ENCODE data around the gene FNTB. TPM values are rescaled to one million over a fixed set of nuclear protein-coding genes. Genes with fewer than 3 reads are reported as not detected.
A peak's percentile ranks its signal among the peaks of the same experiment; 100 is the strongest.

Gene FNTB
- total RNA-seq, 5 donors from 2014 or later (not counting 1 experiment from before 2014, with no cell fraction given), result 9.6 to 14.2 (median 10.4) TPM

- POLR2A ChIA-PET, result no interaction called here
- no peaks in the 10 kb centered on the region for H3K9me3 ChIP-seq
- H3K27ac Mint-ChIP-seq, result peak overlapping the region; percentile 19 to 57
- H3K4me1 Mint-ChIP-seq, result peaks cover 2 to 7% (median 3%) of the 10 kb centered on the region in 3 donors
- no CpG with 5 or more reads among the region's 3 CpGs for WGBS (ENCODE audit: insufficient coverage)
- CTCF ChIA-PET, result interaction anchor here in 1 of 2 donors (0.6 kb wide), 1 partner anchor 1656 kb away, joined by 5 read pairs; no protein-coding TSS in a partner anchor
- H3K36me3 ChIP-seq (ENCODE audit: control insufficient read depth in 2 of 2, extremely low read depth in 1 of 2, insufficient read depth in 1 of 2, low read length in 1 of 2), result peaks cover 13 to 20% of the 10 kb centered on the region in 2 donors
- DNase-seq, result no peak
- no peaks in the 10 kb centered on the region for H3K27me3 Mint-ChIP-seq
- H3K4me1 ChIP-seq (ENCODE audit: control insufficient read depth in 1 of 2, extremely low read depth in 1 of 2, insufficient read depth in 2 of 2, low read length in 2 of 2), result no peaks in the 10 kb centered on the region
- H3K27me3 ChIP-seq (replicated peaks in 1 of 2; ENCODE audit: control insufficient read depth in 2 of 2, extremely low read depth in 1 of 2, insufficient read depth in 2 of 2, low read length in 1 of 2), result no peaks in the 10 kb centered on the region
- peaks cover 23% of the 10 kb centered on the region for H3K36me3 Mint-ChIP-seq
- H3K4me3 Mint-ChIP-seq, result no peak overlapping the region
- ATAC-seq (replicated peaks in 1 of 4), result no peak
- no peak overlapping the region for H3K4me3 ChIP-seq (ENCODE audit: control insufficient read depth in 1 of 2, extremely low read depth in 1 of 2, low read length in 1 of 2)
- H3K27ac ChIP-seq (ENCODE audit: low read length), result no peak overlapping the region
- H3K9me3 Mint-ChIP-seq, result no peaks in the 10 kb centered on the region
These were observed 66.8 kb downstream of the FNTB start for GRCh38 chr14:65053466-65053865.

- Mint-ChIP-seq H3K27ac (peak overlapping the region in 1 of 2 donors; percentile 56), H3K36me3 (peaks cover 26% of the 10 kb centered on the region), H3K9me3 (no peaks in the 10 kb centered on the region), H3K4me3 (no peak overlapping the region), H3K4me1 (peaks cover 2 to 7% (median 2%) of the 10 kb centered on the region in 3 donors), H3K27me3 (no peaks in the 10 kb centered on the region)
- 90% methylated on average over 20 of the region's 23 CpGs for WGBS (ENCODE audit: insufficient coverage)
- Histone ChIP-seq H3K4me3 (ENCODE audit: control insufficient read depth in 1 of 2, extremely low read depth in 1 of 2, low read length in 1 of 2) (no peak overlapping the region), H3K9me3 (no peaks in the 10 kb centered on the region), H3K4me1 (ENCODE audit: control insufficient read depth in 1 of 2, extremely low read depth in 1 of 2, insufficient read depth in 2 of 2, low read length in 2 of 2) (no peaks in the 10 kb centered on the region), H3K27ac (ENCODE audit: low read length) (no peak overlapping the region), H3K36me3 (ENCODE audit: control insufficient read depth in 2 of 2, extremely low read depth in 1 of 2, insufficient read depth in 1 of 2, low read length in 1 of 2) (peaks cover 9 to 16% of the 10 kb centered on the region in 2 donors), H3K27me3 (replicated peaks in 1 of 2; ENCODE audit: control insufficient read depth in 2 of 2, extremely low read depth in 1 of 2, insufficient read depth in 2 of 2, low read length in 1 of 2) (no peaks in the 10 kb centered on the region)
- ATAC-seq (replicated peaks in 1 of 4), result peak in 1 of 4 experiments; percentile 19
- POLR2A ChIA-PET, result interaction anchor here in 1 of 2 donors (0.6 kb wide), 1 partner anchor 53 kb away, joined by 5 read pairs; no protein-coding TSS in a partner anchor
- CTCF ChIA-PET, result no interaction called here
- peak in 1 of 35 experiments; percentile 19 for DNase-seq
These were observed 67.9 kb downstream of the FNTB start for GRCh38 chr14:65054471-65055085.

- peaks cover 43% of the 10 kb centered on the region for H3K36me3 Mint-ChIP-seq
- H3K4me1 Mint-ChIP-seq, result peaks cover 2% of the 10 kb centered on the region in 3 donors
- no peak for ATAC-seq (replicated peaks in 1 of 4)
- no peaks in the 10 kb centered on the region for H3K27me3 Mint-ChIP-seq
- no peak for DNase-seq
- no peak overlapping the region for H3K4me3 ChIP-seq (ENCODE audit: control insufficient read depth in 1 of 2, extremely low read depth in 1 of 2, low read length in 1 of 2)
- H3K4me1 ChIP-seq (ENCODE audit: control insufficient read depth in 1 of 2, extremely low read depth in 1 of 2, insufficient read depth in 2 of 2, low read length in 2 of 2), result no peaks in the 10 kb centered on the region
- peak overlapping the region; percentile 49 to 59 for H3K27ac Mint-ChIP-seq
- H3K4me3 Mint-ChIP-seq, result no peak overlapping the region
- no peaks in the 10 kb centered on the region for H3K27me3 ChIP-seq (replicated peaks in 1 of 2; ENCODE audit: control insufficient read depth in 2 of 2, extremely low read depth in 1 of 2, insufficient read depth in 2 of 2, low read length in 1 of 2)
- POLR2A ChIA-PET, result no interaction called here
- no peaks in the 10 kb centered on the region for H3K9me3 Mint-ChIP-seq
- CTCF ChIA-PET, result no interaction called here
- no peak overlapping the region for H3K27ac ChIP-seq (ENCODE audit: low read length)
- peaks cover 21 to 30% of the 10 kb centered on the region in 2 donors for H3K36me3 ChIP-seq (ENCODE audit: control insufficient read depth in 2 of 2, extremely low read depth in 1 of 2, insufficient read depth in 1 of 2, low read length in 1 of 2)
- no peaks in the 10 kb centered on the region for H3K9me3 ChIP-seq
These were observed 71.0 kb downstream of the FNTB start for GRCh38 chr14:65057695-65058094.

- no peaks in the 10 kb centered on the region for H3K4me1 ChIP-seq (ENCODE audit: control insufficient read depth in 1 of 2, extremely low read depth in 1 of 2, insufficient read depth in 2 of 2, low read length in 2 of 2)
- no peaks in the 10 kb centered on the region for H3K9me3 Mint-ChIP-seq
- H3K27me3 Mint-ChIP-seq, result no peaks in the 10 kb centered on the region
- DNase-seq (no peak), ATAC-seq (replicated peaks in 1 of 4) (no peak)
- H3K4me3 ChIP-seq (ENCODE audit: control insufficient read depth in 1 of 2, extremely low read depth in 1 of 2, low read length in 1 of 2), result no peak overlapping the region
- H3K27ac Mint-ChIP-seq, result peak overlapping the region in 1 of 2 donors; percentile 11
- peaks cover 21 to 46% of the 10 kb centered on the region in 2 donors for H3K36me3 ChIP-seq (ENCODE audit: control insufficient read depth in 2 of 2, extremely low read depth in 1 of 2, insufficient read depth in 1 of 2, low read length in 1 of 2)
- no peak overlapping the region for H3K27ac ChIP-seq (ENCODE audit: low read length)
- ChIA-PET CTCF (interaction anchor here in 1 of 2 donors (0.5 kb wide), 1 partner anchor 380 kb away, joined by 3 read pairs; no protein-coding TSS in a partner anchor), POLR2A (interaction anchor here (0.5 to 0.6 kb wide), 4 partner anchors 31 to 278 kb away, joined by 3 to 5 read pairs (median 3); no protein-coding TSS in a partner anchor)
- no peaks in the 10 kb centered on the region for H3K27me3 ChIP-seq (replicated peaks in 1 of 2; ENCODE audit: control insufficient read depth in 2 of 2, extremely low read depth in 1 of 2, insufficient read depth in 2 of 2, low read length in 1 of 2)
- H3K36me3 Mint-ChIP-seq, result peaks cover 63% of the 10 kb centered on the region
- H3K9me3 ChIP-seq, result no peaks in the 10 kb centered on the region
- H3K4me1 Mint-ChIP-seq, result peaks cover 0 to 2% (median 0%) of the 10 kb centered on the region in 3 donors
- 94% methylated on average over 7 of the region's 16 CpGs for WGBS (ENCODE audit: insufficient coverage)
- no peak overlapping the region for H3K4me3 Mint-ChIP-seq
These were observed 75.7 kb downstream of the FNTB start for GRCh38 chr14:65062096-65063075.

- peaks cover 26 to 55% of the 10 kb centered on the region in 2 donors for H3K36me3 ChIP-seq (ENCODE audit: control insufficient read depth in 2 of 2, extremely low read depth in 1 of 2, insufficient read depth in 1 of 2, low read length in 1 of 2)
- ATAC-seq (replicated peaks in 1 of 4) (no peak), DNase-seq (no peak)
- H3K9me3 ChIP-seq, result no peaks in the 10 kb centered on the region
- H3K27ac ChIP-seq (ENCODE audit: low read length), result no peak overlapping the region
- Mint-ChIP-seq H3K4me1 (no peaks in the 10 kb centered on the region), H3K27me3 (no peaks in the 10 kb centered on the region), H3K36me3 (peaks cover 80% of the 10 kb centered on the region), H3K4me3 (no peak overlapping the region), H3K27ac (no peak overlapping the region), H3K9me3 (no peaks in the 10 kb centered on the region)
- no peaks in the 10 kb centered on the region for H3K27me3 ChIP-seq (replicated peaks in 1 of 2; ENCODE audit: control insufficient read depth in 2 of 2, extremely low read depth in 1 of 2, insufficient read depth in 2 of 2, low read length in 1 of 2)
- 100% methylated on average over 2 of the region's 7 CpGs for WGBS (ENCODE audit: insufficient coverage)
- POLR2A ChIA-PET, result no interaction called here
- CTCF ChIA-PET, result no interaction called here
- H3K4me1 ChIP-seq (ENCODE audit: control insufficient read depth in 1 of 2, extremely low read depth in 1 of 2, insufficient read depth in 2 of 2, low read length in 2 of 2), result no peaks in the 10 kb centered on the region
- no peak overlapping the region for H3K4me3 ChIP-seq (ENCODE audit: control insufficient read depth in 1 of 2, extremely low read depth in 1 of 2, low read length in 1 of 2)
These were observed 79.0 kb downstream of the FNTB start for GRCh38 chr14:65065719-65066118.

GRCh38 chr14:65069874-65070413, 83.2 kb downstream of the FNTB start:
- no peaks in the 10 kb centered on the region for H3K9me3 Mint-ChIP-seq
- H3K4me3 ChIP-seq (ENCODE audit: control insufficient read depth in 1 of 2, extremely low read depth in 1 of 2, low read length in 1 of 2), result no peak overlapping the region
- no peaks in the 10 kb centered on the region for H3K27me3 ChIP-seq (replicated peaks in 1 of 2; ENCODE audit: control insufficient read depth in 2 of 2, extremely low read depth in 1 of 2, insufficient read depth in 2 of 2, low read length in 1 of 2)
- DNase-seq, result no peak
- H3K27ac Mint-ChIP-seq, result no peak overlapping the region
- peaks cover 12 to 14% (median 14%) of the 10 kb centered on the region in 3 donors for H3K4me1 Mint-ChIP-seq
- ChIA-PET CTCF (no interaction called here), POLR2A (no interaction called here)
- no peak overlapping the region for H3K4me3 Mint-ChIP-seq
- H3K27me3 Mint-ChIP-seq, result no peaks in the 10 kb centered on the region
- no peaks in the 10 kb centered on the region for H3K9me3 ChIP-seq
- peaks cover 0 to 4% of the 10 kb centered on the region in 2 experiments for H3K4me1 ChIP-seq (ENCODE audit: control insufficient read depth in 1 of 2, extremely low read depth in 1 of 2, insufficient read depth in 2 of 2, low read length in 2 of 2)
- 100% methylated on average over 5 of the region's 5 CpGs for WGBS (ENCODE audit: insufficient coverage)
- peaks cover 12 to 52% of the 10 kb centered on the region in 2 donors for H3K36me3 ChIP-seq (ENCODE audit: control insufficient read depth in 2 of 2, extremely low read depth in 1 of 2, insufficient read depth in 1 of 2, low read length in 1 of 2)
- no peak overlapping the region for H3K27ac ChIP-seq (ENCODE audit: low read length)
- H3K36me3 Mint-ChIP-seq, result peaks cover 63% of the 10 kb centered on the region
- no peak for ATAC-seq (replicated peaks in 1 of 4)

Measured in T-cell (primary cell).